NCI-H345 treated with DMSO at 0.1 percent for 48 hours (cell line): Measurements from ENCODE around the gene KRT6B.
"Not testable (repeated sequence)": the region's sequence is repeated elsewhere in the genome, so short reads cannot be mapped to it uniquely, and the experiment has no call there.

Source experiments
- DNase-seq: peaks from one replicate; lab custom pipeline; 2025; ENCODE audit not compliant: unreplicated experiment; lab: John Stamatoyannopoulos, UW

The KRT6B gene

GRCh38 chr12:52452101-52452500 is at the start of gene KRT6B:
TSS of gene KRT6B (minus strand) at chr12:52452146. CDS start at chr12:52452078, 68 bp downstream.
- no peak for DNase-seq

- DNase-seq, result no peak
These were observed 49.5 kb upstream of the KRT6B start for GRCh38 chr12:52501490-52501889.

GRCh38 chr12:52500574-52500973 is 48.6 kb upstream of the KRT6B start:
- DNase-seq, result not testable (repeated sequence)

- DNase-seq, result no peak
These were observed 48.0 kb upstream of the KRT6B start for GRCh38 chr12:52499806-52500560.

GRCh38 chr12:52498946-52499345 is 47.0 kb upstream of the KRT6B start:
- DNase-seq, result no peak

GRCh38 chr12:52497975-52498374 is 46.0 kb upstream of the KRT6B start:
- DNase-seq, result no peak

- peak; percentile 39 for DNase-seq
These were observed 44.7 kb upstream of the KRT6B start for GRCh38 chr12:52496590-52497071.

GRCh38 chr12:52496054-52496453 is 44.1 kb upstream of the KRT6B start:
- peak; percentile 69 for DNase-seq

GRCh38 chr12:52495389-52495788 is 43.4 kb upstream of the KRT6B start:
- DNase-seq, result peak; percentile 77

- no peak for DNase-seq
These were observed 42.6 kb upstream of the KRT6B start for GRCh38 chr12:52494518-52494917.

- no peak for DNase-seq
These were observed 42.2 kb upstream of the KRT6B start for GRCh38 chr12:52494100-52494499.

- no peak for DNase-seq
These were observed 41.2 kb upstream of the KRT6B start, which contains the start of gene KRT6A for GRCh38 chr12:52493172-52493571. TSS of gene KRT6A (minus strand) at chr12:52493257. CDS start at chr12:52493188, 69 bp downstream.

GRCh38 chr12:52492405-52492804 is 40.5 kb upstream of the KRT6B start:
- DNase-seq, result not testable (repeated sequence)

GRCh38 chr12:52491495-52491894 is 39.5 kb upstream of the KRT6B start:
- DNase-seq, result not testable (repeated sequence)

GRCh38 chr12:52488736-52489135 is 36.8 kb upstream of the KRT6B start:
- no peak for DNase-seq

GRCh38 chr12:52487744-52488443 is 35.9 kb upstream of the KRT6B start:
- not testable (repeated sequence) for DNase-seq

GRCh38 chr12:52487211-52487610 is 35.3 kb upstream of the KRT6B start:
- no peak for DNase-seq

GRCh38 chr12:52486166-52487105 is 34.5 kb upstream of the KRT6B start:
- DNase-seq, result no peak

GRCh38 chr12:52480073-52480472 is 28.1 kb upstream of the KRT6B start:
- DNase-seq, result no peak

GRCh38 chr12:52477651-52478050 is 25.7 kb upstream of the KRT6B start:
- no peak for DNase-seq

- no peak for DNase-seq
These were observed 22.3 kb upstream of the KRT6B start for GRCh38 chr12:52474212-52474611.
